Measurements from ENCODE around the gene MCRS1.
"Not testable (repeated sequence)": the region's sequence is repeated elsewhere in the genome, so short reads cannot be mapped to it uniquely, and the experiment has no call there.

The MCRS1 gene

GRCh38 chr12:49567611-49568441 lies at the start of gene MCRS1:
Gene MCRS1 (minus strand): TSS chr12:49568142. CDS start chr12:49566731, 1,411 bp downstream.
- peak; percentile 91 for DNase-seq

DNA sequence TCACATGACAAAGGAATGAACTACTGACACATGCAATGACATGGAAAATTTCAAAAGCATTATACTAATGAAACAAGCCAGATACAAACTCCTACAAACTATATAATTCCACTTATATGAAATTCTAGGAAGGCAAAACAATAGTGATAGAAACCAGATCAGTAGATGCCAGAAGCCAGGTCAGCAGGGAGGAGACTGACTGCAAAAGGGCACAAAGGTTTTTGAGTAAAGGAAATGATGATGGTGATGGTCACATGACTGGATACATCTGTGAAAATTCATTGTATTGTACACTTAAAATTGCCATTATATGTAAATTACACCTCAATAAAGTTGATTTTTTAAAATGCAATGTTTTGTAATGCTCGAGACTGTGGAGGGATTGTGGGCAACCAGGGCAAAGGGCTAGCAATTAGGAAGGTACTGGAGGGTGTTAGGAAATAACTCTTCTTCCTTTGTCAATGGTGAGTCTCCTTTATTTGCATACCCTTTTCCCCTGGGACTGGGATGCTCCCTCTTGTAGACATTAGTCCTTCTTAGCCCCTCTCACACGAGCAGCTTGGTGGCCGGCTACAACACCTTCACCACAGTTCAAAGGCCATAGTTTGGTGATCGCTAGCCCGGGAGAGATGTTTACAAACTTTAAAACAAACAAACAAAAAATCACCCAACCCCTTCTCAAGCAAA lies 48.7 kb upstream of the MCRS1 start:
- no peak for DNase-seq

DNA sequence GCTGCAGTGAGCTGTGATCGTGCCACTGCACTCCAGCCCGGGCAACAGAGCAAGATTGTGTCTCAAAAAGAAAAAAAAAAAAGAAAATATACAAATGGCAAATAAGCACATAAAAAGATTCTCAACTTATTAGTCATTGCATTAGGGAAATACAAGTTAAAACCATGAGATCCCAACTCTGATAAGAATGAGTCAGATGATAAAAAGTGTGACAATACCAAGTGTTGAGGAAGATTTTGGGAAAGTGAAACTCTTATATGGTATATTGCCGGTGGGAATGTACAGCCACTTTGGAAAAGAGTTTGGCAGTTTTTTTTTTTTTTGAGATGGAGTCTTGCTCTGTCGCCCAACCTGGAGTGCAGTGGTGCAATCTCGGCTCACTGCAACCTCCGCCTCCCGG lies 47.8 kb upstream of the MCRS1 start:
- DNase-seq = no peak

- no peak for DNase-seq
Observed at GRCh38 chr12:49612210-49612609, 44.3 kb upstream of the MCRS1 start.

- not testable (repeated sequence) for DNase-seq
Observed at GRCh38 chr12:49610785-49611184, 42.8 kb upstream of the MCRS1 start.

GRCh38 chr12:49609875-49610154 lies 41.9 kb upstream of the MCRS1 start:
- no peak for DNase-seq

GRCh38 chr12:49609059-49609874 lies 41.3 kb upstream of the MCRS1 start:
- DNase-seq = no peak

DNA sequence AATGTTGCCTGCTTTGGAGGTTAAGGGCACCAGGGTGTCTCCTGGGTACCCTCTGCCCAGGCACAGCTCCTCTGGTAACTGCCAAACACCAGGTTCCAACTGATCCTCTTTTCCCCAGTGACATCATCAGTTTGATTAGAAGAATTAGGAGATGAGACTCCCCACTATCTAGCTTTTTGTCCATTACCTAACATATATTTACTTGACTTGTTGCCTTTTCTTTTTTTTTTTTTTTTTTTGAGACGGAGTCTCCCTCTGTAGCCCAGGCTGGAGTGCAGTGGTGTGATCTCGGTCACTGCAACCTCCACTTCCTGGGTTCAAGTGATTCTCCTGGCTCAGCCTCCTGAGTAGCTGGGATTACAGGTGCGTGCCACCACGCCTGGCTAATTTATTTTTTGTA lies 37.6 kb upstream of the MCRS1 start, which contains the start of gene FAM186B:
Gene FAM186B, minus strand, starts transcription at position 101 of the 400 bp plus-strand sequence. CDS start 162 bp downstream, outside the sequence.
- DNase-seq = not testable (repeated sequence)

DNA sequence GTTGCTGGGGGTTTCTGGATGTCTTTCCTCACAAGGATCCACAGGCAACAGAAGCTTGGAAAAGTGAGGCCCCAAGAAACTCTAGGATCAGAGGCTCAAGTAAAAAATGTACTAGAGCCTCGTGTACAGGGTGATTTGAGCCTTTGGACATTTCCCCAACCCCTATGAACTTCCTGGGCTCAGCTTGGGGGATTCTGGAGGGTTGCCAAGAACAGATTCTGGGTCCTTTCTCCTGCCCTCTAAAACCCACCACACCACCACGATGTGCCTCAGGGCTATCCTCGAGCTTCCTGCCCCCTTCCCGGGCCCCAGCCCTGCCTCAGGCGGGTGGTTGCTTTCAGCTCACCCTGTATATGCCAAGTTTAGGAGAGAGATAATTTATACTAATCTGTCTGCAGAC lies 36.9 kb upstream of the MCRS1 start:
- no peak for DNase-seq

GRCh38 chr12:49603721-49604120 lies 35.8 kb upstream of the MCRS1 start:
- no peak for DNase-seq

- no peak for DNase-seq
Observed at GRCh38 chr12:49599961-49600360, 32.0 kb upstream of the MCRS1 start.

GRCh38 chr12:49598527-49598926 lies 30.6 kb upstream of the MCRS1 start:
- no peak for DNase-seq

DNA sequence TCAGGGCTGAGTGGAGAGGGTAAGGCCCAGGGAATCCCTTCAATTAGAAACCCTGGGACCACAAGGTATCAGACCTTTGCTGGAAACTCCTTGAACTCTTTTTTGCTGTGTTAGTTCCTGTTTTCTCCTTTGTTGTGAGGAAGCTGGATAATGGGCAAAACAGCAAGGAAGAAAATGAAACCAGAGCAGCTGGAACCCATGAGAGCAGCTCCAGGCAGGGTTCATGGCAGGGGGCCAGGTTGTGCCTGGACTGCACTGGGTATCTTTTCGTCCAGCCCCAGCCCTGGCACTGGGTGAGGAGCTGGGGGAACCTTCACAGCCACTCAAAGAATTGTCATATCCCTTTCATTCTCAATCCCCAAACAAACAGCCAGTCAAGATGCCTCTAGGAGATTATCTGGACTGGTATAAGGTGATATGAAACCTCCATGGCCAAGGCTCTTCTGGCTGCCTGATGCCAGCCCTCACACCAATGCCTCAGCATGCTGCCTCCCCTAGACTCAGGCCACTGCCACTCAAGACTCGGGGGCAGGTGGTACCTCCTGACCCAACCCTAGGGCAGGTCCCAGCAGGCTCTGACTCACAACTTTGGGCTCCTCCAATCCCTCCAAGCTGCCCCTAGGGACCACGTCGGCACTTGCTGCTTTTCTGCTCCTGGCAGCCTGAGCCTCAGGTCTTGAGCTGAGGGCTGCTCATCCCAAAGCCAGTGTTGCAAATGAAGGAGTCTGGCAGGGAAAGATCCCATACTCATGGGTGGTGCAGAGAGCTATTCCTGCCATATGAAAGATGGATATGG lies 21.0 kb upstream of the MCRS1 start:
- no peak for DNase-seq

- no peak for DNase-seq
Observed at GRCh38 chr12:49588281-49588680, 20.3 kb upstream of the MCRS1 start.

- DNase-seq = no peak
Observed at GRCh38 chr12:49587174-49587908, 19.4 kb upstream of the MCRS1 start.

- no peak for DNase-seq
Observed at GRCh38 chr12:49585477-49586459, 17.8 kb upstream of the MCRS1 start.

DNA sequence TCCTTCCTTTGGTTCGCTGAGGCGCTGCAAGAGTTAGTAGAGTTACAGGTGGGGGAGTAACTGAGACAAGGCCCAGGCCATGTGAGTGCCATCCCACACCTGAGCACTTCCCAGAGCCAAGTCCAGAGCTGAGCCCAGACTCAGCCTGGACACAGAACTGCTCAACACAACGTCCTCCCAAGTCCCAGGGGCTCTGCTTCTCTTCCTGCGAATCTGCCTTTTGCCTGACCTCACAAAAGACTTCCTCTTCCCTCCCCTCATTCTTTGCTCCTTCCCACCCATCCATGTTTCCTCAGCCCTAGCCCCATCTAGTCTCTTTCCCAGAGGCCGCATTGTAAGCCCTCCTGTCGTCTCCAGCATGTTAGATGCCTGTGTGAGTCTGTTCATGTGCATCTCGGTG lies 16.6 kb upstream of the MCRS1 start:
- DNase-seq = no peak

DNA sequence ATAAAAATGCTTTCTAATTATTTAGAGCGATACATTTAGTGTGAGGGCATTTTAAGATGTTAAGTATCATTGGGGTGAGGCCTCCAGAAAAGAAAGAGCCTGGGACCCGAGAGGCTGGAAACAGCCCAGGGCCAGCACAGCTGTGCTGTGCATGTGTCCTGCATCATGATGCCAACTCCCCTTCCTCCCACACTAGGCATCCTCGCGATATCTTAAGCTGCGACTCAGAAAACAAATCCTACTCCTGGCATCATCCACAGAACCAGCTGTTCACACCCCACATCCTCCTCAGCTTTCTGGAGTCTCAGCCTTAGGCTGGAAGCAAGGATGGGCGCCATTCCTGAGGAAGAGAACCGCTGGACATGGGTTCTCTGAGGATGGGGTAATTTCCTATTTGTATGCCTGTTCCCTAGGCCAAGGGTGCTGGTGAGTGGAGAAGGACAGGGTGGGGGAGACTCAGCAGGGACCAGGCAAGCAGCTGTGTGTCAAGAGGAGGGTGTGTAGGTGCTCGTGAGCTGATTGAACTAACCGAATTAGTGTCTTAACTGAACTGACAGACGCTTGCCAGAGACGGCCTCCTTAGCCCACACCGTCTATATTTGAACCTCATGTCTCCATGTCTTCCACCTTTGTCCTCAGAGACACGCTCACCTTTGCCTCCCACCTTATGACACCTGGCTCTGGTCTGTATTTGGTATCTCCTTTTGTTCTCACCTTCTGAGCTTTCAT lies 15.6 kb upstream of the MCRS1 start:
- no peak for DNase-seq

- DNase-seq = no peak
Observed at GRCh38 chr12:49582850-49583249, 14.9 kb upstream of the MCRS1 start.

- no peak for DNase-seq
Observed at GRCh38 chr12:49582201-49582600, 14.3 kb upstream of the MCRS1 start.
